HG03521 (cell line): Measurements from ENCODE around the gene MCAT.

Experiments
- ATAC-seq: cut with Tn5 transposase; IDR thresholded peaks from one replicate; pipeline ENCODE4 v1.9.1; 2021; ENCODE audit warnings: mild to moderate bottlenecking, moderate library complexity; ENCODE audit not compliant: unreplicated experiment

MCAT gene

GRCh38 chr22:43098356-43098755, 44.8 kb downstream of the MCAT start:
- ATAC-seq = no peak

DNA sequence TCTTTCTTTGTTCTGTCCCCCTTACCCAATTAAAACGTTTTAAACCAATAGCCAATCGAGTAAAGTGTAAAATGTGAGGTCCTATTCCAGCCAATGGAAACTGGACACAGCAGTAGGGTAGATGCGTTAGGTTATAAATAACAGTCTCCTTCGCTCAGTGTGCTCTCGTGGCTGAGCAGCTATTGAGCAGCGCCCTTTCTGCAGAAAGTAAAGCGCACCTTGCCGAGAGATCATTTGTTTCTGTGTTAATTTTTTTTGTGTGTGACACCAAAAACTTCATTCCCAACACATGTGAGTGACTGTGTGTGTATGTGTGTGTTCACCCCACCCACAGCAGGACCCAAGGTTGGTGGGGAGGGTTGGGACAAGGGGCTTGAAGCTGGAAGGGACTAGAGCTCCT, 46.8 kb downstream of the MCAT start:
- no peak for ATAC-seq

- no peak for ATAC-seq
These were observed 48.6 kb downstream of the MCAT start for GRCh38 chr22:43094551-43094950.

GRCh38 chr22:43094085-43094484, 49.1 kb downstream of the MCAT start:
- ATAC-seq = no peak

DNA sequence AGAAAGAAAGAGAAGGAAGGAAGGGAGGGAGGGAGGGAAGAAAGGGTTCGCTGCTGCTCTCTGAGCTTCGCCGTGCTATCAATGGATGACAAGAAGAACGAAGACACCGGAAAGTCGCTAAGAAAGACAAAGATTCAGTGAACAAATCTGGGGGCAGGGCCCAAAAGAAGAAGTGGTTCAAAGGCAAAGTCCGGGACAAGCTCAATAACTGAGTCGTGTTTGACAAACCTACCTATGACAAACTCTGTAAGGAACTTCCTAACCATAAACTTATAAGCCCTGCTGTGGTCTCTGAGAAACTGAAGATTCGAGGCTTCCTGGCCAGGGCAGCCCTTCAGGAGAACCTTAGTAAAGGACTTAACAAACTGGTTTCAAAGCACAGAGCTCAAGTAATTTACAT, 51.1 kb downstream of the MCAT start:
- no peak for ATAC-seq

DNA sequence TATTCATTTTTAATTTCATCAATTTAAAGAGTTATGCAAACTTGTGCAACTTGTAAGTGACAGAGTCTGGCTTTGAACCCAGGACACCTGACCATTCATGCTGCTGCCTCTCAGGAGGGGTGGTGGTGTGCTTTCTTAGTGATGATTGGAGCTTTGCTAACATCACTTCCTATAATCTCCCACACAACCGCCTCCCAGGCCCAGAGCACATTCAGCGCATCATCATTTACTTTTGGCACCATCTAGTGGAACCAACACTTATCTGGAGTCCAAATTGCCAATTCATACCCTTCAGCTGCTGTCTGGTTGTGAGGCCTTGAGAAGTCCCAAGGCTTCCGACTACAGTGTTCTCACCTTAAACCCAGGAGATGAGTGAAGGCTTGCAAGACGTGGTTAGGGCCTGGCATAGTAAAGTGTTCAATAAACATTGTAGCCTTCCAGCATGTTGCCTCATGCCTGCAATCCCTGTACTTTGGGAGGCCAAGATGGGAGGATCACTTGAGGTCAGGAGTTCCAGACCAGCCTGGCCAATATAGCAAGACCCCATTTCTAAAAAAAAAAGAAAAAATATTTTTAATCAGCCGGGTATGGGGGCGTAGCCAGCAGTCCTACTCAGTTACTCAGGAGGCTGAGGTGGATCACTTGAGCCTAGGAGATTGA, 52.9 kb downstream of the MCAT start:
- ATAC-seq = no peak

- peak; percentile 87 for ATAC-seq
These were observed 54.0 kb downstream of the MCAT start, which contains the start of gene TTLL1 for GRCh38 chr22:43088984-43089717. TTLL1 (minus strand) TSS chr22:43089391; CDS start chr22:43075586, 13,805 bp downstream.

DNA sequence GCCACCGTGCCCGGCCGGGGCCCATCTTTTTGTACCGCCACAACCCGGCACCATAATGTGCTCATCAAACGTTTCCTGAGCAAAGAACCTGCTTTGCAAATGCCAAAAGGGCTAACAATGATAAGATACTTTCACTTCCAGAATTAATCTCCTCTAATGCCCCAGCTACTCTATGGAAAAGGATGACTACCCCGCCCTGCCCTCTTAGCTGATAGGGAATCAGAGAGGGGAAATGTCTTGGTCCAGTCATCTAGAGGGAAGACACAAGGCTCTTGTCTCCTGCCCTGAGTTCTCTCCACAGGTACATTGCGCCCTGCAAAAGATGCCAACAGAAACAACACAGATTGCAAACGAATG, 54.6 kb downstream of the MCAT start:
- ATAC-seq = no peak

GRCh38 chr22:43085658-43086606, 57.3 kb downstream of the MCAT start:
- no peak for ATAC-seq
